HEK293 (cell line): ENCODE measurements around the gene APOL2.

Source experiments
- PRDM4 ChIP-seq: fragments of 450-650 bp; formaldehyde crosslinking; IDR thresholded peaks from 2 replicates; pipeline ENCODE4 v1.5.1; 2017; ENCODE audit warnings: missing biosample characterization, missing genetic modification characterization
- ZNF24 ChIP-seq: fragments of 450-650 bp; formaldehyde crosslinking; IDR thresholded peaks from 2 replicates; pipeline ENCODE4 v1.5.1; 2016; ENCODE audit warnings: missing biosample characterization, missing genetic modification characterization
- ZNF341 ChIP-seq: fragments of 450-650 bp; formaldehyde crosslinking; IDR thresholded peaks from 2 replicates; pipeline ENCODE4; 2016; ENCODE audit warnings: low read depth, missing biosample characterization, missing genetic modification characterization
- TF ChIP-seq, protein P1 (sequence below): sonication (generic); formaldehyde crosslinking; IDR thresholded peaks from 2 replicates; pipeline ENCODE4 v1.8.1; 2022; ENCODE audit warnings: mild to moderate bottlenecking, moderate library complexity, missing genetic modification reagents
- TF ChIP-seq, protein P2 (sequence below): fragments of 450-650 bp; formaldehyde crosslinking; IDR thresholded peaks from 2 replicates; pipeline ENCODE4 v1.5.0; 2017; ENCODE audit warnings: missing biosample characterization, missing genetic modification characterization, borderline replicate concordance

- TF ChIP-seq ZNF24 (tag by site-specific recombination) (no peak), ZNF341 (no peak), PRDM4 (tag by site-specific recombination) (no peak)
- TF ChIP-seq, protein P1, sequence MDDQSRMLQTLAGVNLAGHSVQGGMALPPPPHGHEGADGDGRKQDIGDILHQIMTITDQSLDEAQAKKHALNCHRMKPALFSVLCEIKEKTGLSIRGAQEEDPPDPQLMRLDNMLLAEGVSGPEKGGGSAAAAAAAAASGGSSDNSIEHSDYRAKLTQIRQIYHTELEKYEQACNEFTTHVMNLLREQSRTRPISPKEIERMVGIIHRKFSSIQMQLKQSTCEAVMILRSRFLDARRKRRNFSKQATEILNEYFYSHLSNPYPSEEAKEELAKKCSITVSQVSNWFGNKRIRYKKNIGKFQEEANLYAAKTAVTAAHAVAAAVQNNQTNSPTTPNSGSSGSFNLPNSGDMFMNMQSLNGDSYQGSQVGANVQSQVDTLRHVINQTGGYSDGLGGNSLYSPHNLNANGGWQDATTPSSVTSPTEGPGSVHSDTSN (CRISPR knock-in tag) = no peak
- TF ChIP-seq, protein P2, sequence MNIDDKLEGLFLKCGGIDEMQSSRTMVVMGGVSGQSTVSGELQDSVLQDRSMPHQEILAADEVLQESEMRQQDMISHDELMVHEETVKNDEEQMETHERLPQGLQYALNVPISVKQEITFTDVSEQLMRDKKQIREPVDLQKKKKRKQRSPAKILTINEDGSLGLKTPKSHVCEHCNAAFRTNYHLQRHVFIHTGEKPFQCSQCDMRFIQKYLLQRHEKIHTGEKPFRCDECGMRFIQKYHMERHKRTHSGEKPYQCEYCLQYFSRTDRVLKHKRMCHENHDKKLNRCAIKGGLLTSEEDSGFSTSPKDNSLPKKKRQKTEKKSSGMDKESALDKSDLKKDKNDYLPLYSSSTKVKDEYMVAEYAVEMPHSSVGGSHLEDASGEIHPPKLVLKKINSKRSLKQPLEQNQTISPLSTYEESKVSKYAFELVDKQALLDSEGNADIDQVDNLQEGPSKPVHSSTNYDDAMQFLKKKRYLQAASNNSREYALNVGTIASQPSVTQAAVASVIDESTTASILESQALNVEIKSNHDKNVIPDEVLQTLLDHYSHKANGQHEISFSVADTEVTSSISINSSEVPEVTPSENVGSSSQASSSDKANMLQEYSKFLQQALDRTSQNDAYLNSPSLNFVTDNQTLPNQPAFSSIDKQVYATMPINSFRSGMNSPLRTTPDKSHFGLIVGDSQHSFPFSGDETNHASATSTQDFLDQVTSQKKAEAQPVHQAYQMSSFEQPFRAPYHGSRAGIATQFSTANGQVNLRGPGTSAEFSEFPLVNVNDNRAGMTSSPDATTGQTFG (tag by site-specific recombination) = no peak
These were observed 3.7 kb downstream of the APOL2 start for GRCh38 chr22:36235585-36235984.
